Glutamatergic neuron (in vitro differentiated cells): Measurements from ENCODE around the gene EML6. TPM values are rescaled to one million over a fixed set of nuclear protein-coding genes. Genes with fewer than 3 reads are reported as not detected.

Experiments used
- DNase-seq: peaks from one replicate; pipeline ENCODE4 v3.0.0; 2022
- H3K27ac Mint-ChIP-seq: one replicate; pipeline ENCODE4 v1.8.0; 2020; ENCODE audit warnings: mild to moderate bottlenecking, mixed read lengths, inconsistent platforms; ENCODE audit not compliant: unreplicated experiment
- H3K27me3 Mint-ChIP-seq: one replicate; pipeline ENCODE4 v1.8.0; 2020; ENCODE audit warnings: mild to moderate bottlenecking, moderate library complexity, mixed read lengths, inconsistent platforms; ENCODE audit not compliant: unreplicated experiment
- H3K36me3 Mint-ChIP-seq: one replicate; pipeline ENCODE4 v1.8.0; 2020; ENCODE audit warnings: mild to moderate bottlenecking, mixed read lengths, inconsistent platforms; ENCODE audit not compliant: unreplicated experiment
- H3K4me1 Mint-ChIP-seq: one replicate; pipeline ENCODE4 v1.8.0; 2020; ENCODE audit warnings: mild to moderate bottlenecking, low read depth, mixed read lengths, inconsistent platforms; ENCODE audit not compliant: unreplicated experiment
- H3K4me3 Mint-ChIP-seq: one replicate; pipeline ENCODE4 v1.8.0; 2020; ENCODE audit warnings: mild to moderate bottlenecking, mixed read lengths, inconsistent platforms; ENCODE audit not compliant: unreplicated experiment
- H3K9me3 Mint-ChIP-seq: one replicate; pipeline ENCODE4 v1.8.0; 2020; ENCODE audit warnings: mild to moderate bottlenecking, moderate library complexity, mixed read lengths, inconsistent platforms; ENCODE audit not compliant: unreplicated experiment
- CTCF ChIP-seq: fragments of 200-600 bp; sonication (generic); IDR thresholded peaks from one replicate; pipeline ENCODE4 v1.5.0; 2021; ENCODE audit not compliant: partially characterized antibody, unreplicated experiment
- total RNA-seq: library from RNA; stranded (reverse); fragmentation: NEBNext Ultra II Directional; extraction: Animal tissue kit (Norgen Biotek cat#: 25700); gene quantifications from one replicate; pipeline ENCODE4 v1.2.1, GENCODE V29; 2021; ENCODE audit not compliant: unreplicated experiment

The EML6 gene
- total RNA-seq, 1 donor from 2014 or later = 0.91 TPM

DNA sequence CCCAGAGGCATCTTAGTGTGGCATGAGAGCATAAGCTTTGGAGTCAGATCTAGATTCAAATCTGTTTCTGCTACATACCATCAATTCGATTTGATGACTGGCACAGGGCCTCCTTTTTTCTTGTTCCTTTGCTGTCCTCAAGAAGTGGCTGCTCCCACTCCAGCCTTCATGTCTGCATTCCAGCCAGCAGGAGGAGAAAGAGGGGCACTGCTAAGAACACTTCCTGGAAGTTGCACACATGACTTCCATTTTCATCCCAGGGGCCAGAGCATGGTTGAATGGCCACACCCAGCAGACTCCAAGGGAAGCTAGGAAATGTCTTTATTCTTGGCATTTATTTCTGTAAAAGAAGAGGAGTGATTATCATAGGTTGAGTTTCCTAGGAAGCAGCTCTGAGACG, 50.4 kb downstream of the EML6 start:
- Mint-ChIP-seq H3K4me1 (no peaks in the 10 kb centered on the region), H3K9me3 (no peaks in the 10 kb centered on the region), H3K4me3 (no peak overlapping the region), H3K27ac (no peak overlapping the region), H3K36me3 (peaks cover 5% of the 10 kb centered on the region), H3K27me3 (peaks cover 1% of the 10 kb centered on the region)
- no peak for TF ChIP-seq CTCF
- DNase-seq = no peak

DNA sequence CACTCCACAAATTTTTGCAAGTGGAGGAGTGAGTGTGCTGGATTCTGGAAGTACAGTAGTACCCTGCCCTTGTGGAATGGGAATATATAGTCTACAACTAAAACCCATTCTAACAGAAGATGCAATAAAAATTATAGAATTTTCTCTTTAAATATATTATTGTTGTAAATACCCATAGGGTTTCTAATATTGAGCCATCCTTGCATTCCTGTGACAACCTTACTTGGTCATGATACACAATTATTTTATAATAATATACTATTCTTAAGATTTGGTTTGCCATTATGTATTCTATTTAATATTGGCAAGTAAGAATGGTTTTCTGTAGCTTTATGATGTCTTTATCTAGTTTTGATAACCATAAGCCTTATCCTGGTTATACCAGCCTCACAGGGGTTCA, 52.2 kb downstream of the EML6 start:
- Mint-ChIP-seq H3K36me3 (peaks cover 5% of the 10 kb centered on the region), H3K4me3 (no peak overlapping the region), H3K27me3 (peaks cover 1% of the 10 kb centered on the region), H3K9me3 (no peaks in the 10 kb centered on the region), H3K27ac (no peak overlapping the region), H3K4me1 (no peaks in the 10 kb centered on the region)
- TF ChIP-seq CTCF = no peak
- no peak for DNase-seq

- H3K4me3 Mint-ChIP-seq = no peak overlapping the region
- no peak overlapping the region for H3K27ac Mint-ChIP-seq
- TF ChIP-seq CTCF = no peak
- H3K9me3 Mint-ChIP-seq = no peaks in the 10 kb centered on the region
- H3K36me3 Mint-ChIP-seq = peaks cover 5% of the 10 kb centered on the region
- no peaks in the 10 kb centered on the region for H3K4me1 Mint-ChIP-seq
- DNase-seq = no peak
- H3K27me3 Mint-ChIP-seq = peaks cover 1% of the 10 kb centered on the region
Observed at GRCh38 chr2:54776494-54776893, 53.0 kb downstream of the EML6 start.

DNA sequence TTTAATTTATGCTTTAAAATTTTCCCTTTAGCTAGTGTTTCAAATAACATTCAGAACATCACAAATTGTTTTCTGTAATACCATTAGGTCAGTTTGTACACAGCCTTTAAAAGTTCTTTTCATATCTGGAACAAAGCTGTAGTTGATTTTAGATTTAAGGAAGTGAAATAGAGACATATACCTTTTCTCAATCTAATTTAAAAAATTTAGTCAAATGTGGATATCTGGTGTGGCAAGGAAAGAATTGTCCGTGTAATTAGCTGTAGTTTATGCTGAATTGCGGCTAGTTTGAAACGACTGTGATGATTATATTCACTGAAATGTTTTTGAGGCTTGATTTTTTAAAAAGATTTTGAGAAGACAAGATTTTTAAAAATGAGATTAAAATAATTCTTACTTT, 59.9 kb downstream of the EML6 start:
- TF ChIP-seq CTCF = no peak
- Mint-ChIP-seq H3K4me1 (no peaks in the 10 kb centered on the region), H3K9me3 (no peaks in the 10 kb centered on the region), H3K27ac (no peak overlapping the region), H3K4me3 (no peak overlapping the region), H3K27me3 (no peaks in the 10 kb centered on the region), H3K36me3 (no peaks in the 10 kb centered on the region)
- DNase-seq = no peak

DNA sequence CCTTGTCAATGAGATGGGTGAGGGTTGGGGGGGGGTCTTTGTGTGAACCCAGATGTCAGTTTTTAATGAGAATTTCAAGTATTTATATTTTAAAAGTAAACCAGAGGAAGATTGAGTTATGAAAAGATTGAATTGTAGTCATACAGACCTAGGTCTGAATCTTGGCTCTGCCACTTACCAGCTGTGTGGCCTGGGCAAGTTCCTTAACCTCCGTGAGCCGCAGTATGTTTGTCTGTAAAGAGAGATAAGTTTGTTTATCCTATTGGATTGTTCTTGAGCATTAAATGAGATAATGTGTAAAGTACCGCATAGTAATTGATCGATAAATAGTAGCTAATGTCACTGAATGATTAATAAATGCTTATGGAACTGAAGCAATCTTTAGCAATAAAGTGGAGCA, 63.8 kb downstream of the EML6 start:
- no peaks in the 10 kb centered on the region for H3K36me3 Mint-ChIP-seq
- no peaks in the 10 kb centered on the region for H3K27me3 Mint-ChIP-seq
- H3K4me3 Mint-ChIP-seq = no peak overlapping the region
- no peak for TF ChIP-seq CTCF
- H3K9me3 Mint-ChIP-seq = no peaks in the 10 kb centered on the region
- no peaks in the 10 kb centered on the region for H3K4me1 Mint-ChIP-seq
- H3K27ac Mint-ChIP-seq = no peak overlapping the region
- DNase-seq = no peak
